Measurements from ENCODE around the gene CERCAM.
"Not testable (repeated sequence)": the region's sequence is repeated elsewhere in the genome, so short reads cannot be mapped to it uniquely, and the experiment has no call there.

Gene CERCAM

DNA sequence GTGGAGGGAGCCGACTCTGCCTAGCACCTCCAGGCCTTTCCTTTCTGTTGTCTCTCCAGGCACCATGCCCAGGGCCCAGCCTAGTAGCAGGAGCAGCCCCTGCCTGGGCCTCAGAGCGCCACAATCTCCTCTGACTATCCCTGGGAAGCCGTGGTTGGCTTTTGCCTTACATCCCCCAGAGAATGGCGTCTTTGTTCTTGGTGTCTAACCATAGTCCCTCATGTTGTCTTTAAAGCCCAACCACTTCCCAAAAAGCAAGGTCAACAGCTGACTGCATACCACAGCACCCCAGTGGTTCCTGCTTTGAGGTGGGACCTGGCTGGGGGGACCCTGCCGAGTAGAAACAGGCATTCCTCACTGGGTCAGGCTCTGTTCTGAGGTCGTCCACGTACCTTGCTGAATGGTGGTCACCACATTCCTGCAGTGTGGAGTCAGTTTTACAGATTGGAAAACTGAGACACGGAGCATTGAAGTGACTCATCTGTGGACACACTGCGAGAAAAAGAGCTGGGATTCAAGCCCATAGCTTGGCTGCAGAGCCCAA lies 13.7 kb upstream of the CERCAM start:
- no peak overlapping the region for H3K27ac ChIP-seq
- TF ChIP-seq, protein P1, sequence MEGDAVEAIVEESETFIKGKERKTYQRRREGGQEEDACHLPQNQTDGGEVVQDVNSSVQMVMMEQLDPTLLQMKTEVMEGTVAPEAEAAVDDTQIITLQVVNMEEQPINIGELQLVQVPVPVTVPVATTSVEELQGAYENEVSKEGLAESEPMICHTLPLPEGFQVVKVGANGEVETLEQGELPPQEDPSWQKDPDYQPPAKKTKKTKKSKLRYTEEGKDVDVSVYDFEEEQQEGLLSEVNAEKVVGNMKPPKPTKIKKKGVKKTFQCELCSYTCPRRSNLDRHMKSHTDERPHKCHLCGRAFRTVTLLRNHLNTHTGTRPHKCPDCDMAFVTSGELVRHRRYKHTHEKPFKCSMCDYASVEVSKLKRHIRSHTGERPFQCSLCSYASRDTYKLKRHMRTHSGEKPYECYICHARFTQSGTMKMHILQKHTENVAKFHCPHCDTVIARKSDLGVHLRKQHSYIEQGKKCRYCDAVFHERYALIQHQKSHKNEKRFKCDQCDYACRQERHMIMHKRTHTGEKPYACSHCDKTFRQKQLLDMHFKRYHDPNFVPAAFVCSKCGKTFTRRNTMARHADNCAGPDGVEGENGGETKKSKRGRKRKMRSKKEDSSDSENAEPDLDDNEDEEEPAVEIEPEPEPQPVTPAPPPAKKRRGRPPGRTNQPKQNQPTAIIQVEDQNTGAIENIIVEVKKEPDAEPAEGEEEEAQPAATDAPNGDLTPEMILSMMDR (conservative IDR thresholded peaks at IDR 0.05) = no peak

DNA sequence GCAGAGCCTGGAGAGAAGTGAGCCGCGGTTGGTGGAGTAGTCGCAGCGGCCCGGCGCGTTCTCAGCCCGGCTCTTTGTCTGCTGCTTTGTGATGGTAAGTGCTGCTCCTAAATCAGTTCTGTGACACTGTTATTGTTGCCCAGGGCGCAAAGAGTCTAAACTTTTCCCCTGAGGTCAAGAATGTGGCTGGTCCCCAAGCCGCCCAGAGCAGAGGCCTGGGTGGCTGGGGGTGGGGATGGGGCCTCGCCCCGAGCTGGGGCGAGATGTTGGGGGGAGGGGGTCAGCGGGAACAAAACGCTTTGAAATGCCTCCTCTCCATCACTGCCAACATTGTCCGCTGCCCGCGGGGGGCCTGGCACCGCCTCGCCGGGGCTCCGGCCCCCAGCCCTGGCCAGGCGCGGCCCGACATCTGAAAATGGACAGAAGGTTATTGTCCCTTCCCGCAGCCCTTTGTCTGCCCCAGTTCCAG lies 11.7 kb upstream of the CERCAM start:
- TF ChIP-seq, protein P1 (conservative IDR thresholded peaks at IDR 0.05) = no peak
- no peak overlapping the region for H3K27ac ChIP-seq

DNA sequence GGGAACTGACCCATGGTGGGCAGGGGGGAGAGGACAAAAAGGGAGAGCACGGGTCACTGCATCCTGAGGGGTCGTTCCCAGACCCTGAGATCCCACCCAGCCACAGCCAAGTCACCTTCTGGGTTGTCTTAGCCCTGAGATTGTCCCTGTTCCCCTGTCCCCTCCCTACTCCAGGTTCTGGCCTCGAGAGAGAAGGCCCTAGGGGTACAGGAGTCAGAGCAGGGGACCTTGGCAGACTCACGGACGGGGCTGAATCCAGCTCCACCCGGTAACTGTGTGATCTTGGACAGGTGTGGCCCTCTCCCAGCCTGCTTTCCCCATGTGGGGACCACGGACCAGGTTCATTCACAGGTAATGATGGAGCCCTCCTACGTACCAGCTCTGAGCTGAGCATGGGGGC lies 11.2 kb upstream of the CERCAM start:
- H3K27ac ChIP-seq = no peak overlapping the region
- TF ChIP-seq, protein P1 (conservative IDR thresholded peaks at IDR 0.05) = no peak

DNA sequence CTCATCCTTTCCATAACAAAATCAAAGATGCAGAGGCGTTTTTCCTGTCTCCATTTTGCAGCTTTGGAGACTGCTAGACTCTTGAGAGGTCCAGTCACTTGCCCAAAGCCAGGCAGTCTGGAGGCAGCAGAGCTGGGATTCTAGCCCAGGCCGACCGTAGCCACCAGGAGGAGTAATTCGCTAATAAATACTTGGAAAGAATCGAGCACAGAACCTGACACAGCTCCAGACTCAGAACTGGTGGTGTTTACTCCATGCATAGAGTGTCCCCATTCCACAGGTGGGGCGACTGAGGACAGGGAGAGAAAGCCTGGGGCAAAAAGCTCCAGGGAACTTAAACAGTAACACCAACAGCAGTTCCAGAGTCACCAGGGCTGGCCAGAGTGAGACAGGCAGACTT lies 10.7 kb upstream of the CERCAM start:
- TF ChIP-seq, protein P1 (conservative IDR thresholded peaks at IDR 0.05) = peak; percentile 65
- H3K27ac ChIP-seq = no peak overlapping the region

DNA sequence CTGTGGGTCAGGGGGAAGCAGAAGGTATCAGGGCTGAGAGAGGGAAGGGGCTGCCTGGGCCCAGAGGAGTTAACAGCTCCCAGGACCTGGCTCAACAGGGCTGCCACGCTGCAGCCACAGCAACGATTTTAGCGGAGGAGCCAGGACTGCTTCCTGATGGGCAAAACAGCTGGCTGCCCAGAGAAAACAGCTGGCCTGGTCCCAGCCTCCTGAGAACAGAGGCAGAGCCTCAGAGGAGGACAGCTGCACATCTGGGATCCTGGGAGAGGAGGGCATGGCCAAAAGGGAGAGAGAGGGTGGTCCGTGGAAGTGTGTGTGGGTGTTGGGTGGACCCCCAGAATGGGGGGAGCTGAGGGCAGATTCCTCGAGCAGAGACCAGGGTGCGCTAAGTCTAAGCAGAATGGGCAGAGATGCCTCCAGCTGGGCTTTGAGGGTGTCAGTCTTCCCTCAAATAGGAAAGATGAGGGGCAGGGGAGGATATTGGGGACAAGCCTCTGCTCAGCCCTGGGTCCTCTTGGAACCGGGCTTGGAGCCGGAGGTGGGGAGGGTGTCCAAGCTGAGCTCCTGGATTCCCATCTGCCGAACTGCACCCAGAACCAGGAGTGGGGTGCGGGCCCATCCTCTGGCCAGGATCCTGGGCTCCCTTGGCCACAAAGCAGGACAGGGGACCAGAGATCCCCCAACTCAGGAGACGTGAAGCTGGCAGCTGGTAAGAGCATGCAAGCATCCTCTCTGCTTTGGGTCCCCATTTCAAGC lies 9.1 kb upstream of the CERCAM start:
- TF ChIP-seq, protein P1 (conservative IDR thresholded peaks at IDR 0.05) = no peak
- no peak overlapping the region for H3K27ac ChIP-seq

DNA sequence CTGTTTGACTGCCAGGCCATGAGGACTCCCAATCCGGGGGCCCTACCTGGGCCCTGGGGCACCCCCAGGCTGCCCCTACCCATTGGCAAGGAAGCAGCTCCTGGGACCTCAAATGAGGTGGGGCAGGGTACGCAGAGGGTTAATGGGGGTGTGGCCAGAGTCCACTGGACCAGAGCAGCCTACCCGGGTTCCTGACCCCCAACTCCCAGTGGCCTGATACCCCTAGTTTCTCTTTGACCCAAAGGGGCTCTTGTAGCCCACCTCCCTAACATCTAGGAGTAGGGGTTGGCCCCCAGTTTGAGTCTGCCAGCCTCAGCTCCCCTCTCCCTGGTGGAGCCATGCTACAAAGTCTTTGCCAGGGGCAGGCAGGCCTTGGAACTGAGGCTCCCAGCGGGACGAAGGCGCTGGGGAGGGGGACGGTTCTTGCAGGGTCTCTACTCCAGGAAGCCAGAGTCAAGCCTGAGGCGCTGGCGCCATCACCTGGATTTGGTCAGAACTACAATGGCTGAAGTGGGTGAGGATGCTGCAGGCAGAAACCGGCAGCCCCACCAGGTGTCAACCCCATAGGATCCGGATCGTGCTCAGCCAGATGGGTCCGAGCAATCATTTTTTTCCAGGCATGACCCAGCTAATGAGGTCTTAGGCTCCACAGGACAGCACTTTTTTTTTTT lies 8.4 kb upstream of the CERCAM start:
- no peak overlapping the region for H3K27ac ChIP-seq
- TF ChIP-seq, protein P1 (conservative IDR thresholded peaks at IDR 0.05) = peak; percentile 50

DNA sequence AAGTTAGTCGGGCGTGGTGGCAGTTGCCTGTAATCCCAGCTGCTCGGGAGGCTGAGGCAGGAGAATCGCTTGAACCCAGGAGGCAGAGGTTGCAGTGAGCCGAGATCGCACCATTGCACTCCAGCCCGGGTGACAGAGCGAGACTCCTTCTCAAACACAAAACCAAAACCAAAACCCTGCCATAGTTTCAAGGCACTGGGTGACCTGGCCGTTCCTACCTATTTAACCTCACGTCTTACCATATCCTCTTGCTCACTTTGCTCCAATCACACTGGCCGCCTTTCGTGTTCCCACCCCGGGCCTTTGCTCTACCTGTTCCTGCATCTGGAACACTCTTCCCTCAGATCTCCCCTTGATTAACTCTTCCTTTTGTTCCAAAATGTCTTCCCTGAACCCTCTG lies 6.9 kb upstream of the CERCAM start:
- H3K27ac ChIP-seq = not testable (repeated sequence)

DNA sequence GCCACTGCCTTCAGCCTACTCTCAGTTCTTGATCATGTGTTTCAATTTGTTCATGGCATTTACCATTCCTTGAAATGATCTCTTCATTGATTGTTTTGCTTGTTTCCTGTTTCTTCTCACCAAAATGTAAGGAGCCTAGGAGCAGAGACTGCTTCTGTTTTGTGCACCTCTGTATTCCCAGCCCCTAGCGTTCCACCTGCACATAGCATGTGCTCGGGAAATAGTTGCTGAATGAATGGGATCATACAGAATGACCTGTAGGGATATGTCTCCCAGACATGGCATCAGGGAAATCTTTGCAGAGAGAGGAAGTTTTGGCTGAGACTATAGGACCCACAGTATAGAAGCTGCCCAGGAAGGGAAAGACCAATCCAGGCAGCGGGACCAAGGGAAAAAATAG lies 6.2 kb upstream of the CERCAM start:
- TF ChIP-seq, protein P1 (conservative IDR thresholded peaks at IDR 0.05) = no peak

More for the DNA sequence above, 6.2 kb upstream of the CERCAM start:
- H3K27ac ChIP-seq = no peak overlapping the region
